H1 (cell line): Measurements from ENCODE around the gene NPFF. TPM values are rescaled to one million over a fixed set of nuclear protein-coding genes. Genes with fewer than 3 reads are reported as not detected.

ENCODE experiments used
- CTCF ChIA-PET: fragments of 300-600 bp; sonication (Branson Sonifier 250); formaldehyde crosslinking; loops from one replicate; lab custom pipeline; 2021; ENCODE audit not compliant: partially characterized antibody; lab: Charles Lee
- POLR2A ChIA-PET: fragments of 300-600 bp; sonication (Branson Sonifier 250); formaldehyde crosslinking; loops from one replicate; lab custom pipeline; 2021; ENCODE audit warnings: inconsistent platforms; ENCODE audit not compliant: partially characterized antibody; lab: Charles Lee
- DNase-seq, 2 experiments: peaks; one replicate each; pipeline versions ENCODE4 v3.0.0 to v3.0.0-alpha.2; 2010 to 2022; ENCODE audit warnings: low spot score in 2 of 2, low read depth in 1 of 2, mixed read lengths in 1 of 2
- FAIRE-seq: peaks from 2 replicates; lab custom pipeline; 2011; peaks lifted over from hg19 to GRCh38; lab: Jason Lieb, UNC
- H2AFZ ChIP-seq: 2 replicates; pipeline ENCODE4 v1.8.1; 2012; ENCODE audit warnings: low read length, inconsistent platforms
- H2AK5ac ChIP-seq: 2 replicates; pipeline ENCODE4 v1.6.1; 2013; ENCODE audit warnings: low read depth, low read length
- H2BK120ac ChIP-seq: replicated peaks from 2 replicates; pipeline ENCODE3; 2013; ENCODE audit warnings: low read depth, low read length, inconsistent platforms
- H2BK12ac ChIP-seq: 2 replicates; pipeline ENCODE4 v1.6.1; 2013; ENCODE audit warnings: low read depth, low read length
- H2BK15ac ChIP-seq: 2 replicates; pipeline ENCODE4 v1.6.1; 2013; ENCODE audit warnings: low read length
- H2BK20ac ChIP-seq: 2 replicates; pipeline ENCODE4 v1.6.1; 2013; ENCODE audit warnings: low read length
- H2BK5ac ChIP-seq: 2 replicates; pipeline ENCODE4 v1.6.1; 2013; ENCODE audit warnings: low read depth, low read length
- H3K14ac ChIP-seq: 2 replicates; pipeline ENCODE4 v1.6.1; 2013; ENCODE audit warnings: inconsistent platforms; ENCODE audit not compliant: insufficient read length
- H3K18ac ChIP-seq: 2 replicates; pipeline ENCODE4 v1.6.1; 2013; ENCODE audit warnings: low read length; ENCODE audit errors: extremely low read depth
- H3K23ac ChIP-seq: 2 replicates; pipeline ENCODE4 v1.6.1; 2013; ENCODE audit warnings: inconsistent platforms; ENCODE audit not compliant: insufficient read length
- H3K23me2 ChIP-seq: 2 replicates; pipeline ENCODE4 v1.6.1; 2013; ENCODE audit warnings: low read depth, low read length
- H3K27ac ChIP-seq: 2 replicates; pipeline ENCODE4 v1.6.1; 2011; ENCODE audit warnings: low read depth, low read length, inconsistent platforms
- H3K27me3 ChIP-seq, 4 experiments: replicated peaks in 1 of 4; 1 replicate in 1 of 4; 2 replicates in 3 of 4; pipeline versions ENCODE4 v1.6.1 to v1.8.1; 2011 to 2013; ENCODE audit warnings: low read length in 3 of 4, mild to moderate bottlenecking in 3 of 4, inconsistent platforms in 2 of 4, mixed read lengths in 2 of 4, moderate library complexity in 1 of 4; ENCODE audit not compliant: control insufficient read depth in 3 of 4, insufficient read depth in 3 of 4; ENCODE audit errors: extremely low read depth in 1 of 4
- H3K36me3 ChIP-seq, 4 experiments: 2 replicates each; pipeline versions ENCODE4 v1.6.1 to v1.8.1; 2011 to 2013; ENCODE audit warnings: mild to moderate bottlenecking in 4 of 4, low read length in 3 of 4, moderate library complexity in 2 of 4, control low read depth in 1 of 4, inconsistent platforms in 1 of 4; ENCODE audit not compliant: insufficient read depth in 4 of 4, control insufficient read depth in 2 of 4
- H3K4ac ChIP-seq: replicated peaks from 2 replicates; pipeline ENCODE3; 2013; ENCODE audit warnings: low read length, low read depth, mixed read lengths, inconsistent platforms; ENCODE audit not compliant: insufficient read length
- H3K4me1 ChIP-seq, 4 experiments: replicated peaks in 1 of 4; 1 replicate in 1 of 4; 2 replicates in 3 of 4; pipeline versions ENCODE4 v1.6.1 to v1.8.1; 2011 to 2013; ENCODE audit warnings: low read length in 3 of 4, inconsistent platforms in 2 of 4, mixed read lengths in 1 of 4; ENCODE audit not compliant: insufficient read depth in 4 of 4, control insufficient read depth in 3 of 4
- H3K4me2 ChIP-seq, 2 experiments: 2 replicates each; pipeline versions ENCODE4 v1.6.1 to v1.8.1; 2011 to 2013; ENCODE audit warnings: low read depth in 2 of 2, low read length in 2 of 2, control low read depth in 1 of 2, inconsistent platforms in 1 of 2, mild to moderate bottlenecking in 1 of 2; ENCODE audit not compliant: insufficient read depth in 1 of 2
- H3K4me3 ChIP-seq, 4 experiments: fragments of 200-600, 300-600 bp in 1 of 4; sonication (generic), shearing (Covaris generic), sonication (Bioruptor Twin) in 1 of 4; 2 replicates each; pipeline versions ENCODE4 v1.5.1 to v1.8.1; 2011 to 2016; ENCODE audit warnings: low read length in 4 of 4, low read depth in 3 of 4, control low read depth in 2 of 4, inconsistent platforms in 2 of 4, mild to moderate bottlenecking in 2 of 4, mixed read lengths in 1 of 4, moderate library complexity in 1 of 4; ENCODE audit not compliant: insufficient read depth in 2 of 4; ENCODE audit errors: extremely low read depth in 1 of 4
- H3K56ac ChIP-seq: replicated peaks from 2 replicates; pipeline ENCODE3; 2013; ENCODE audit warnings: low read depth, mild to moderate bottlenecking, mixed read lengths, low read length, inconsistent platforms; ENCODE audit not compliant: insufficient read length
- H3K79me1 ChIP-seq: 2 replicates; pipeline ENCODE4 v1.6.1; 2013; ENCODE audit warnings: low read depth, low read length, control low read depth
- H3K79me2 ChIP-seq, 2 experiments: 2 replicates each; pipeline versions ENCODE4 v1.6.1 to v1.8.1; 2012 to 2013; ENCODE audit warnings: low read length in 2 of 2, mild to moderate bottlenecking in 2 of 2, inconsistent platforms in 1 of 2; ENCODE audit not compliant: insufficient read depth in 2 of 2, control insufficient read depth in 1 of 2
- H3K9ac ChIP-seq, 4 experiments: replicated peaks in 1 of 4; 1 replicate in 1 of 4; 2 replicates in 3 of 4; pipeline versions ENCODE4 v1.6.1 to v1.8.1; 2011 to 2013; ENCODE audit warnings: low read depth in 3 of 4, low read length in 3 of 4, control low read depth in 2 of 4, mild to moderate bottlenecking in 2 of 4, moderate library complexity in 2 of 4, inconsistent platforms in 1 of 4; ENCODE audit errors: extremely low read depth in 1 of 4
- H3K9me3 ChIP-seq, 2 experiments: 2 replicates each; pipeline versions ENCODE4 v1.6.1 to v1.8.1; 2012 to 2013; ENCODE audit warnings: mild to moderate bottlenecking in 2 of 2, moderate library complexity in 2 of 2, control low read depth in 1 of 2, inconsistent platforms in 1 of 2, low read depth in 1 of 2, low read length in 1 of 2, mixed read lengths in 1 of 2; ENCODE audit not compliant: insufficient read depth in 2 of 2
- H4K20me1 ChIP-seq, 2 experiments: replicated peaks in 1 of 2; 2 replicates each; pipeline versions ENCODE3 to v1.8.1; 2011 to 2013; ENCODE audit warnings: inconsistent platforms in 2 of 2, low read length in 2 of 2, mild to moderate bottlenecking in 1 of 2; ENCODE audit not compliant: insufficient read depth in 2 of 2, control insufficient read depth in 1 of 2
- H4K5ac ChIP-seq: 2 replicates; pipeline ENCODE4 v1.6.1; 2013; ENCODE audit warnings: low read length, low read depth, mixed read lengths, inconsistent platforms; ENCODE audit not compliant: insufficient read length
- H4K8ac ChIP-seq: 2 replicates; pipeline ENCODE4 v1.8.0; 2013; ENCODE audit warnings: mild to moderate bottlenecking, moderate library complexity, low read length, inconsistent platforms; ENCODE audit not compliant: insufficient read depth; ENCODE audit errors: extremely low read depth
- H4K91ac ChIP-seq: replicated peaks from 2 replicates; pipeline ENCODE3; 2013; ENCODE audit warnings: low read length, mixed read lengths, inconsistent platforms; ENCODE audit not compliant: insufficient read length
- ATF3 ChIP-seq: IDR thresholded peaks from 2 replicates; pipeline ENCODE4 v1.6.1; 2011; ENCODE audit warnings: low read depth, mild to moderate bottlenecking, low read length; ENCODE audit not compliant: insufficient read depth
- EP300 ChIP-seq, 2 experiments: IDR thresholded peaks; 1 replicate in 1 of 2; 2 replicates in 1 of 2; pipeline ENCODE4 v1.6.1; 2011 to 2012; ENCODE audit warnings: low read depth in 2 of 2, low read length in 2 of 2, mild to moderate bottlenecking in 2 of 2, borderline replicate concordance in 1 of 2, inconsistent platforms in 1 of 2, moderate library complexity in 1 of 2
- EZH2 ChIP-seq: fragments of 200-600 bp; sonication (generic); IDR thresholded peaks from 2 replicates; pipeline ENCODE4 v1.7.1; 2012; ENCODE audit warnings: low read depth, mild to moderate bottlenecking, moderate library complexity, low read length, inconsistent platforms; ENCODE audit not compliant: severe bottlenecking
- JUND ChIP-seq: IDR thresholded peaks from 2 replicates; pipeline ENCODE4 v1.6.1; 2011; ENCODE audit warnings: mild to moderate bottlenecking, improper control_type of control experiment, low read length
- SP2 ChIP-seq: IDR thresholded peaks from 2 replicates; pipeline ENCODE4 v1.6.1; 2012; ENCODE audit warnings: mild to moderate bottlenecking, low read length, inconsistent platforms
- ZNF274 ChIP-seq: IDR thresholded peaks from 2 replicates; pipeline ENCODE4 v1.7.0; 2012; ENCODE audit warnings: low read length, borderline replicate concordance; ENCODE audit errors: extremely low read depth
- WGBS, 2 experiments: shearing (Covaris generic) in 1 of 2; methylation state at CpG; one replicate each; pipeline versions ENCODE4 v1.1.6 to v1.1.7; 2013 to 2015; ENCODE audit warnings: low lambda C conversion rate in 2 of 2, mixed read lengths in 2 of 2, inconsistent platforms in 1 of 2, low coverage in 1 of 2, missing lambda C conversion rate in 1 of 2; ENCODE audit not compliant: insufficient replicate concordance in 2 of 2, insufficient coverage in 1 of 2, insufficient read length in 1 of 2; ENCODE audit errors: extremely low coverage in 1 of 2, missing lambda C conversion rate in 1 of 2; 5-methylcytosine and 5-hydroxymethylcytosine counted together
- polyA plus RNA-seq, 7 experiments: library from polyadenylated mRNA; depleted of rRNA in 3 of 7; stranded (reverse) in 5 of 7; unstranded in 2 of 7; fragments of >200 nt in 5 of 7; fragments of 200-250 nt in 2 of 7; gene quantifications; 1 replicate in 5 of 7; 2 replicates in 1 of 7; 4 replicates in 1 of 7; pipeline versions ENCODE4 v1.2.1 to v1.2.3, GENCODE V29; 2011 to 2013; ENCODE audit warnings: missing spikeins in 2 of 7, mixed read lengths in 2 of 7
- total RNA-seq: library from RNA; stranded (reverse); fragmentation: NEBNext Ultra II Directional; extraction: Animal tissue kit (Norgen Biotek cat#: 25700); gene quantifications from 2 replicates; pipeline ENCODE4 v1.2.1, GENCODE V29; 2021

NPFF gene
- total and polyA plus RNA-seq, 2 of the 8 experiments (the other 6 are each of a cell fraction or from before 2014, with no cell fraction given), result not detected

GRCh38 chr12:53516758-53517455, 9.6 kb upstream of the NPFF start:
- POLR2A ChIA-PET, result interaction anchor here (0.6 to 67.0 kb wide), 4 partner anchors 11 to 161 kb away, joined by 3 to 3397 read pairs (median 10); partner anchors contain the start of genes PCBP2, PRR13 and TARBP2
- no peak for FAIRE-seq

More at GRCh38 chr12:53516758-53517455, 9.6 kb upstream of the NPFF start:
- no peak overlapping the region for H3K4me3 ChIP-seq
- no peak overlapping the region for H2BK15ac ChIP-seq
- H3K4me2 ChIP-seq, result no peak overlapping the region
- no peaks in the 10 kb centered on the region for H4K20me1 ChIP-seq
- no peaks in the 10 kb centered on the region for H3K79me1 ChIP-seq
- no peak overlapping the region for H2AK5ac ChIP-seq
- H3K27ac ChIP-seq, result no peak overlapping the region
- no peak overlapping the region for H2BK120ac ChIP-seq
- H3K4me1 ChIP-seq, result peaks cover 0 to 3% (median 0%) of the 10 kb centered on the region in 4 experiments; a peak in 1 of 7 replicates
- H2BK5ac ChIP-seq, result no peak overlapping the region
- no peak for DNase-seq
- no peak for TF ChIP-seq SP2
- TF ChIP-seq EZH2, result no peak
- no peak for TF ChIP-seq JUND
- no peak for TF ChIP-seq ATF3
- TF ChIP-seq EP300 (IDR thresholded peaks at IDR 0.05; ENCODE audit: borderline replicate concordance in 1 of 2, low read depth in 2 of 2, low read length in 2 of 2), result no peak
- no peak for TF ChIP-seq ZNF274
- CTCF ChIA-PET, result interaction anchor here (0.6 to 1.6 kb wide), 3 partner anchors 8 to 244 kb away, joined by 3 to 10 read pairs (median 3); no protein-coding TSS in a partner anchor
- H2AFZ ChIP-seq, result no peak overlapping the region
- no peak overlapping the region for H4K5ac ChIP-seq
- H3K9ac ChIP-seq, result no peak overlapping the region
- no peak overlapping the region for H2BK20ac ChIP-seq
- 92% methylated on average over 10 of the region's 13 CpGs; no CpG with 5 or more reads in 1 of the 2 experiments for WGBS, 2 experiments
- no peak overlapping the region for H3K14ac ChIP-seq
- no peak overlapping the region for H4K91ac ChIP-seq
- no peaks in the 10 kb centered on the region for H3K27me3 ChIP-seq
- no peaks in the 10 kb centered on the region for H3K23me2 ChIP-seq
- no peak overlapping the region for H3K18ac ChIP-seq
- no peak overlapping the region for H3K4ac ChIP-seq
- H4K8ac ChIP-seq, result no peak overlapping the region
- H3K56ac ChIP-seq, result no peak overlapping the region
- H3K79me2 ChIP-seq, result no peaks in the 10 kb centered on the region
- no peaks in the 10 kb centered on the region for H3K9me3 ChIP-seq
- H3K36me3 ChIP-seq, result peaks cover 0 to 9% (median 2%) of the 10 kb centered on the region in 4 experiments; a peak in 5 of 8 replicates
- no peak overlapping the region for H3K23ac ChIP-seq
- no peak overlapping the region for H2BK12ac ChIP-seq
